Spleen (tissue), 11 donors: ENCODE results near the gene AGXT2. TPM values are rescaled to one million over a fixed set of nuclear protein-coding genes. Genes with fewer than 3 reads are reported as not detected.

Experiments used
- DNase-seq: peaks from one replicate; pipeline ENCODE4 v3.0.0-alpha.2; 2020
- H3K27ac ChIP-seq, 8 donors: fragments of 200-600 bp; sonication (generic) in 7 of 8; 1 replicate in 4 of 8; 2 replicates in 4 of 8; pipeline versions ENCODE4 v1.5.0 to v1.8.0; 2016 to 2021; ENCODE audit warnings: inconsistent platforms in 4 of 8, mild to moderate bottlenecking in 4 of 8, moderate library complexity in 1 of 8
- H3K27me3 ChIP-seq, 7 donors: fragments of 200-600 bp; sonication (generic) in 6 of 7; replicated peaks in 1 of 7; 1 replicate in 4 of 7; 2 replicates in 3 of 7; pipeline versions ENCODE4 v1.5.0 to v1.8.0; 2016 to 2021; ENCODE audit warnings: inconsistent platforms in 3 of 7, mild to moderate bottlenecking in 1 of 7
- H3K36me3 ChIP-seq, 6 donors: fragments of 200-600 bp; sonication (generic) in 5 of 6; 1 replicate in 4 of 6; 2 replicates in 2 of 6; pipeline versions ENCODE4 v1.5.0 to v1.8.0; 2016 to 2021; ENCODE audit warnings: inconsistent platforms in 2 of 6
- H3K4me1 ChIP-seq, 6 donors: fragments of 200-600 bp; sonication (generic) in 5 of 6; 1 replicate in 3 of 6; 2 replicates in 3 of 6; pipeline versions ENCODE4 v1.5.0 to v1.8.0; 2016 to 2021; ENCODE audit warnings: inconsistent platforms in 3 of 6
- H3K4me3 ChIP-seq, 8 donors: fragments of 200-600 bp; sonication (generic) in 7 of 8; 1 replicate in 4 of 8; 2 replicates in 4 of 8; pipeline versions ENCODE4 v1.5.0 to v1.8.0; 2016 to 2021; ENCODE audit warnings: inconsistent platforms in 4 of 8, mild to moderate bottlenecking in 4 of 8, moderate library complexity in 2 of 8
- H3K9me3 ChIP-seq, 8 donors: fragments of 200-600 bp; sonication (generic) in 7 of 8; 1 replicate in 4 of 8; 2 replicates in 4 of 8; pipeline versions ENCODE4 v1.5.0 to v1.8.0; 2016 to 2021; ENCODE audit warnings: inconsistent platforms in 4 of 8
- CTCF ChIP-seq, 11 experiments: fragments of 200-600 bp in 7 of 11; fragments of 450-650 bp in 4 of 11; sonication (generic) in 4 of 11; IDR thresholded peaks in 8 of 11; conservative IDR thresholded peaks in 3 of 11; 1 replicate in 7 of 11; 2 replicates in 4 of 11; pipeline versions ENCODE4 v1.4.0 to v1.8.0; 2016 to 2021; ENCODE audit warnings: antibody characterized with exemption in 11 of 11, inconsistent platforms in 4 of 11, mild to moderate bottlenecking in 1 of 11
- POLR2A ChIP-seq, 3 donors: fragments of 450-650 bp; IDR thresholded peaks; one replicate each; pipeline ENCODE4 v1.5.1; 2017; ENCODE audit warnings: antibody characterized with exemption in 3 of 3, mild to moderate bottlenecking in 1 of 3
- POLR2AphosphoS5 ChIP-seq, 3 donors: sonication (generic); formaldehyde crosslinking; IDR thresholded peaks; one replicate each; pipeline ENCODE4 v1.5.1; 2017; ENCODE audit warnings: antibody characterized with exemption in 3 of 3
- WGBS, 5 donors: extraction: QIAGEN DNeasy Blood & Tissue Kit in 3 of 5; methylation state at CpG; one replicate each; pipeline versions ENCODE4 v1.1.5 to v1.1.7; 2013 to 2018; 5-methylcytosine and 5-hydroxymethylcytosine counted together
- intact Hi-C: fragments of 100-400 bp; cut with DNase I; formaldehyde crosslinking; loops from one replicate; pipeline ENCODE4 v1.15.0; 2023; ENCODE audit warnings: low total_unique reads
- polyA plus RNA-seq, 3 donors: library from polyadenylated mRNA; stranded (reverse); fragments of 200-250 nt; gene quantifications; one replicate each; pipeline ENCODE4 v1.2.1, GENCODE V29; 2013
- total RNA-seq, 7 donors: library from RNA; depleted of rRNA in 3 of 7; stranded (reverse); fragments of >200 nt in 3 of 7; fragmentation: NEBNext Ultra II Directional in 4 of 7; extraction: Animal tissue kit (Norgen Biotek cat#: 25700) in 4 of 7; gene quantifications; one replicate each; pipeline versions ENCODE4 v1.1.0 to v1.2.1, GENCODE V29; 2016 to 2021
- donor health status: healthy with polysubstance abuse.
- donor health status: DM: no; HTN: no; CAD: no; lungs with moderate emphysema.
- donor health status: DM: no; HTN: no; CAD: no.
- donor health status: Bipolar disorder and iron deficiency.
- donor health status: healthy.
- donor health status: DM: no; HTN: no; CAD: no.
- donor health status: DM: yes; HTN: yes; CAD: no.

Gene AGXT2
- total and polyA plus RNA-seq, 10 donors: not detected

GRCh38 chr5:35035271-35035670 is 12.5 kb downstream of the AGXT2 start:
- WGBS, 5 donors: 72 to 84% (median 80%) methylated on average over 3 of the region's 3 CpGs
- Histone ChIP-seq H3K4me1 (no peaks in the 10 kb centered on the region), H3K27me3 (peaks cover 0 to under 1% (median 0%) of the 10 kb centered on the region in 7 donors), H3K4me3 (no peak overlapping the region), H3K27ac (no peak overlapping the region), H3K36me3 (no peaks in the 10 kb centered on the region), H3K9me3 (no peaks in the 10 kb centered on the region)
- no peak for DNase-seq
- no peak for TF ChIP-seq CTCF (IDR thresholded peaks at IDR 0.05 in 8 of 11, conservative IDR thresholded peaks at IDR 0.05 in 3 of 11)
- TF ChIP-seq POLR2AphosphoS5 (IDR thresholded peaks at IDR 0.05): no peak
- TF ChIP-seq POLR2A (IDR thresholded peaks at IDR 0.05): no peak
- intact Hi-C loops: no loop called here

GRCh38 chr5:35032356-35032755 is 15.4 kb downstream of the AGXT2 start:
- Histone ChIP-seq H3K4me1 (no peaks in the 10 kb centered on the region), H3K36me3 (no peaks in the 10 kb centered on the region), H3K27me3 (no peaks in the 10 kb centered on the region), H3K27ac (no peak overlapping the region), H3K4me3 (no peak overlapping the region), H3K9me3 (no peaks in the 10 kb centered on the region)
- WGBS, 5 donors: 56 to 75% (median 61%) methylated on average over 6 of the region's 6 CpGs
- no peak for DNase-seq
- intact Hi-C loops: no loop called here
- TF ChIP-seq POLR2A (IDR thresholded peaks at IDR 0.05) (no peak), POLR2AphosphoS5 (IDR thresholded peaks at IDR 0.05) (no peak), CTCF (IDR thresholded peaks at IDR 0.05 in 8 of 11, conservative IDR thresholded peaks at IDR 0.05 in 3 of 11) (no peak)

- intact Hi-C loops: no loop called here
- TF ChIP-seq POLR2AphosphoS5 (IDR thresholded peaks at IDR 0.05) (no peak), CTCF (IDR thresholded peaks at IDR 0.05 in 8 of 11, conservative IDR thresholded peaks at IDR 0.05 in 3 of 11) (no peak), POLR2A (IDR thresholded peaks at IDR 0.05) (no peak)
- H3K4me1 ChIP-seq: no peaks in the 10 kb centered on the region
- no peak overlapping the region for H3K4me3 ChIP-seq
- no peaks in the 10 kb centered on the region for H3K36me3 ChIP-seq
- WGBS, 5 donors: 74 to 87% (median 76%) methylated on average over 5 of the region's 5 CpGs
- H3K9me3 ChIP-seq: no peaks in the 10 kb centered on the region
- H3K27me3 ChIP-seq: no peaks in the 10 kb centered on the region
- no peak for DNase-seq
- H3K27ac ChIP-seq: no peak overlapping the region
Measured at GRCh38 chr5:35031276-35031675, 16.5 kb downstream of the AGXT2 start.

GRCh38 chr5:35030426-35031100 is 17.2 kb downstream of the AGXT2 start:
- Histone ChIP-seq H3K27ac (no peak overlapping the region), H3K27me3 (no peaks in the 10 kb centered on the region), H3K4me1 (no peaks in the 10 kb centered on the region), H3K4me3 (no peak overlapping the region), H3K9me3 (no peaks in the 10 kb centered on the region), H3K36me3 (no peaks in the 10 kb centered on the region)
- no peak for TF ChIP-seq CTCF (IDR thresholded peaks at IDR 0.05 in 8 of 11, conservative IDR thresholded peaks at IDR 0.05 in 3 of 11)
- TF ChIP-seq POLR2A (IDR thresholded peaks at IDR 0.05): no peak
- no peak for TF ChIP-seq POLR2AphosphoS5 (IDR thresholded peaks at IDR 0.05)
- no peak for DNase-seq
- intact Hi-C loops: no loop called here
- WGBS, 5 donors: 69 to 74% (median 70%) methylated on average over 10 of the region's 10 CpGs
